ENCODE data around the gene AKAP8L.
A peak's percentile ranks its signal among the peaks of the same experiment; 100 is the strongest.
"Not testable (repeated sequence)": the region's sequence is repeated elsewhere in the genome, so short reads cannot be mapped to it uniquely, and the experiment has no call there.

The AKAP8L gene

DNA sequence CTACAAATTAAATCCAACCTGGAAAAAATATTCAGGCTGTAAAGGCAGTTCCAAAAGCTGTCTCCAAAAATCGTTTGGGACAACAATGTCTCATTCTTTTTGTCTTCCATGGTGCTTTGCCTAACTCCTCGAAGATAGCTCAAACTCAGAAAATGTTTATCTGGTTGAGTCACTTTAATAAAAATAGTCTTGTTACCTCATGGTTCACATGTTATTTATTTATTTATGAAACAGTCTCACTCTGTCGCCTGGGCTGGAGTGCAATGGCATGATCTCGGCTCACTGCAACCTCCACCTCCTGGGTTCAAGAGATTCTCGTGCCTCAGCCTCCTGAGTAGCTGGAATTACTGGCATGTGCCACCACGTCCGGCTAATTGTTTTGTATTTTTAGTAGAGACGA lies 81.6 kb downstream of the AKAP8L start:
- DNase-seq = no peak

DNA sequence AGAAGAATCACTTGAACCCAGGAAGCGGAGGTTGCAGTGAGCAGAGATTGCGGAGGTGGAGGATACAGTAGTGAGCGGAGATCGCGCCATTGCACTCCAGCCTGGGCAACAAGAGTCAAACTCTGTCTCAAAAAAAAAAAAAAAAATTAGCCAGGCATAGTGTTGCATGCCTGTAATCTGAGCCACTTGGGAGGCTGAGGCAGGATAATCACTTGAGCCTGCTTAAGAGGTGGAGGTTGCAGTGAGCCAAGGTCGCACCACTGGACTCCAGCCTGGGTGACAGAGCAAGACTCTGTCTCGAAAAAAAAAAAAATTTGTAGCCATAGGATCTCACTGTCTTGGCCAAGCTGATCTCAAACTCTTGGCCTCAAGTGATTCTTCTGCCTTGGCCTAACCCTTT lies 82.8 kb downstream of the AKAP8L start:
- DNase-seq = not testable (repeated sequence)

DNA sequence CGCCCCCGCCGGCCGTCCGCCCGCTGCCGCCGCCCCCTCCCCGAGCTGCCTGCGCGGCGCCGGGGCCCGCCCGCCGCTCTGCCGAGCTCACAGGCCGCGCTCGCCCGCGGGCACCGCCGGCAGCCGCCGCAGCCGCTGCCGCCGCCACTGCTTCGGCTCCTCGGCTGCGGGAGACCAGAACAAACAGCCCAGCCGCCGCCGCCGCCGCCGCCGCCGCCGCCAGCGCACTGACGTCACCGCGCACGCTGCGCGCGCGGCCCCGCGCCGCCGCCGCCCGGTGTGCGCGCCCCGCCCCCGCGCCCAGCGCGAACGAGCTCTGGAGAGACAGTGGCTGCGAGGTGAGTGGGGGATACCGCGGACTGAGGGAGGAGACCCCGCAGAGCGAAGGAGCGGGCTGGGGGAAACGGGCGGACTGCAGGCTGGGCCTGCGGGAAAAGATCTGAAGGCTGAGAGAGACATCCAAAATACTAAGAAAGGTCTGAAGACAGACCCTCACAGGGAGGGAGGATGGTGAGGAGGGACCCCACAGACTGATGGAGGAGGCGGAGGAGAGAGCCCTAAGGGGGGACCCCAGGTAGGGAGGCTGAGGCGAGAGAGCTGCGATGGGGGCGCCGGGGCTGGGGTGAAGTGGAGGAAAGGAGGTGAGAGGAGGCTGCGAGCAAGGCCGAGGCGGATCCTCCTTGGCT lies 86.3 kb downstream of the AKAP8L start, which contains the start of gene BRD4:
TSS of gene BRD4 (minus strand) at position 229 of the 686 bp plus-strand sequence. CDS start 59,440 bp downstream, outside the sequence.
- DNase-seq = peak; percentile 4 to 48

DNA sequence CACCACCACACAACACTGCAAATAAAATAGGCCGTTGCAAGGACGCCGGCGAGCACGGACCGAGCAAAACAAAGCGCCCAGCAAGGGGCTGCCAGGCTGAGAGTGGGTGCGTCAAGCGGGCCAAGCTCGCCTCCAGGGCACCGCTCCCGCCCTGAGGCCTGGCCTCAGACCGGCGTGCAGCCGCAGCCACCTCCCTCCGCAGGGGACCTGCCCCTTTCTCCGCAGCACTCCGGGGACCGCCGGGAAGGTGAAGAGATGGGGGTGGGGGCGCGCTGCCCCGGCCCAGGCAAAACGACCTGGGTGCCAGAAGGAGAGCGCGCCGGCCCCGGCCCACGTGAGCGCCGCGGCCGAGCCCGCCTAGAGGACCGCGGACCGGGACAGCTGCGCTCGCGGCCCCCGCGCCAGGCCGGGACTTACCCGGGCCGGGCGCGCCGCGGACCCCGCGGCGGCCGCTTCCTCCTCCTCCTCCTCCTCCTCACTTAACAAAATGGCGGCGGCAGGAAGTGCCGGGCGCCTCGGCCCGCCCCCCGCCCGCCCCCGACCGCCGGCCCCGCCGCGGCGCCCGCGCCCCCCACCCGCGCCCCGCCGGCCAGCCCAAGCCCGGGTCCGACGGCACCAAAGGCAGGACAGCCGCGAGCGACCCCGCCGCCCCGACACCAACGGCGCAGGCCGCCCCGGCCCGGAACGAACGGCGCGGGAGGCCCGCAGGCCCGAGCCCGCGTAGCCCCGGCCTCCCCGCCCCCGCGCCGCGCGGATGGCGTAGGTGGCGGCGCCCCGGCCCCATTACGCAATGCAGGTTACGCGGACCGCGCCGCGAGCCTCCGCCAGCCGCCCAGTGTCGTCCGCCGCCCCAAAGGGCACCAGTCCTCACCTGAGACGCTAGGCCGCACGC lies 87.1 kb downstream of the AKAP8L start:
- DNase-seq = peak in 1 of 2 experiments; percentile 26

GRCh38 chr19:15330801-15331418 lies 87.9 kb downstream of the AKAP8L start:
- DNase-seq = no peak
